22Rv1 (cell line): ENCODE results near the gene SLC22A5.

Source experiments
- H3K27ac ChIP-seq: fragments of 450-650 bp; 2 replicates; pipeline ENCODE4 v1.5.1; 2017
- CTCF ChIP-seq: fragments of 450-650 bp; IDR thresholded peaks from 2 replicates; pipeline ENCODE4 v1.5.1; 2017; ENCODE audit warnings: mild to moderate bottlenecking
- ZFX ChIP-seq: fragments of 450-650 bp; IDR thresholded peaks from 2 replicates; pipeline ENCODE4 v1.6.1; 2017; ENCODE audit warnings: antibody characterized with exemption, borderline replicate concordance

The SLC22A5 gene

GRCh38 chr5:132369474-132370180 lies at the start of gene SLC22A5:
SLC22A5 (plus strand) TSS chr5:132369710; CDS start chr5:132369973, 263 bp downstream.
- TF ChIP-seq ZFX (no peak), CTCF (no peak)
- peak within 1 kb of the TSS; percentile 69 for H3K27ac ChIP-seq

- no peak overlapping the region for H3K27ac ChIP-seq
- TF ChIP-seq ZFX (no peak), CTCF (no peak)
These were observed 49.5 kb upstream of the SLC22A5 start for GRCh38 chr5:132319975-132320374.

GRCh38 chr5:132321109-132321721 lies 48.3 kb upstream of the SLC22A5 start:
- TF ChIP-seq ZFX = no peak
- TF ChIP-seq CTCF = no peak
- no peak overlapping the region for H3K27ac ChIP-seq

- H3K27ac ChIP-seq = no peak overlapping the region
These were observed 47.2 kb upstream of the SLC22A5 start for GRCh38 chr5:132322266-132322665.

GRCh38 chr5:132323202-132323601 lies 46.3 kb upstream of the SLC22A5 start:
- no peak for TF ChIP-seq CTCF
- no peak for TF ChIP-seq ZFX
- H3K27ac ChIP-seq = no peak overlapping the region

More at GRCh38 chr5:132322266-132322665, 47.2 kb upstream of the SLC22A5 start:
- no peak for TF ChIP-seq CTCF
- TF ChIP-seq ZFX = no peak

- TF ChIP-seq ZFX (no peak), CTCF (no peak)
- H3K27ac ChIP-seq = no peak overlapping the region
These were observed 43.8 kb upstream of the SLC22A5 start for GRCh38 chr5:132325691-132326090.
